Activated T-helper 2 cell treated with anti-CD3 and anti-CD28 coated beads, Interferon-gamma antibody, Interleukin-2, Interleukin-4, amounts not matched to agents 10 μg/mL and 5 μg/mL and 100 μg/mL, durations not matched to agents 14 hours and 24 hours and 36 hours (primary cell): ENCODE measurements around the gene INSM1. TPM values are rescaled to one million over a fixed set of nuclear protein-coding genes. Genes with fewer than 3 reads are reported as not detected.
"Not testable (repeated sequence)": the region's sequence is repeated elsewhere in the genome, so short reads cannot be mapped to it uniquely, and the experiment has no call there.

Experiments
- DNase-seq: peaks from one replicate; pipeline ENCODE4 v3.0.0; 2021; ENCODE audit warnings: low spot score
- H3K27ac Mint-ChIP-seq: one replicate; pipeline ENCODE4 v1.8.0; 2021; ENCODE audit warnings: mixed read lengths
- H3K27me3 Mint-ChIP-seq: one replicate; pipeline ENCODE4 v1.8.0; 2021; ENCODE audit warnings: low read depth, mixed read lengths
- H3K36me3 Mint-ChIP-seq: one replicate; pipeline ENCODE4 v1.8.0; 2021; ENCODE audit warnings: low read depth, mixed read lengths
- H3K4me1 Mint-ChIP-seq: one replicate; pipeline ENCODE4 v1.8.0; 2021; ENCODE audit warnings: low read depth, mixed read lengths
- H3K4me3 Mint-ChIP-seq: one replicate; pipeline ENCODE4 v1.8.0; 2021; ENCODE audit warnings: low read depth, mild to moderate bottlenecking, moderate library complexity, mixed read lengths
- H3K9me3 Mint-ChIP-seq: one replicate; pipeline ENCODE4 v1.8.0; 2021; ENCODE audit warnings: mixed read lengths
- intact Hi-C: fragments of 100-400 bp; cut with micrococcal nuclease; formaldehyde crosslinking; loops from one replicate; pipeline ENCODE4 v1.15.1; 2023
- total RNA-seq: library from RNA; stranded (reverse); gene quantifications from 2 replicates; pipeline ENCODE4 v1.2.3, GENCODE V29; 2022

The INSM1 gene
- total RNA-seq, 1 donor from 2014 or later = 31.5 TPM

DNA sequence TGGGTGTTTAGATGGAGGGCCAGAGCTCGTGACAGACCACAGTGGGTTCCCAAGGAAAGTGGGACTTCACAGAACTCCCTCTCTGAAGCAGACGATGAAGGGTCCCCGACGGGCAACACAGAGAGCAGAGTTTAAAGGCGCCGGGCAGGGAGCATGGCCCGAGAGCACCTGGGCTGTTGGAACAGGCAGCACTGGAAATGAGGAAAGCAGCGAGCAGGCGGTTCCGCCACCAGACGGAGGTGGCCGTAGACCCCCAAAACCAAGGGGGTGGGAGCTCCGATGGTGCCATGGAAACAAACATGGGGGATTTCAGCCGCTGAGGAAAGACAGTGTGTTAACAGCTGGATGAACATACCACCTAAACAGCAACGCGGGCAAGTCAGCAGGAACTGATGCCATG is 27.5 kb upstream of the INSM1 start:
- H3K4me1 Mint-ChIP-seq = no peaks in the 10 kb centered on the region
- H3K36me3 Mint-ChIP-seq = no peaks in the 10 kb centered on the region
- no peak overlapping the region for H3K27ac Mint-ChIP-seq
- DNase-seq = no peak
- intact Hi-C loops = no loop called here
- H3K27me3 Mint-ChIP-seq = no peaks in the 10 kb centered on the region
- no peak overlapping the region for H3K4me3 Mint-ChIP-seq
- no peaks in the 10 kb centered on the region for H3K9me3 Mint-ChIP-seq

DNA sequence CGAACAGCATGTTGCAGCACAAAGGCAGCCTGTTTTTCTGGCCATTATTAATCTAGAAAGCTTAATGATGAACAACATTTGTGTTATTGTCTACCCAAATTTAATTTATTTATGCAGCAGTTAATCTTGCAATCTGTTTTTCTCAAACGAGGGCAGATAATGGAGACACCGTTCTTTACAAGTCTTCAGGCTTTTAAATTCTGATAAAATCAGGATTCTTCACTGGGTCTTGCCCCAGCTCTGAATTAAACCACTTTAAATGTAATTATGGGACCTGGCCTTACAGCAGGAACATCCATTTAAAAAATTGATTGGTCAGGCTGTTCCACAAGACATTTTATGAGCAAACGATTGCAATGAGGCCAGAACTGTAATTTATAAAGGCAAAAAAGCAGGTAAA is 26.5 kb upstream of the INSM1 start:
- no peaks in the 10 kb centered on the region for H3K4me1 Mint-ChIP-seq
- no peaks in the 10 kb centered on the region for H3K27me3 Mint-ChIP-seq
- H3K36me3 Mint-ChIP-seq = no peaks in the 10 kb centered on the region
- intact Hi-C loops = no loop called here
- H3K4me3 Mint-ChIP-seq = no peak overlapping the region
- no peak for DNase-seq
- no peak overlapping the region for H3K27ac Mint-ChIP-seq
- H3K9me3 Mint-ChIP-seq = no peaks in the 10 kb centered on the region

DNA sequence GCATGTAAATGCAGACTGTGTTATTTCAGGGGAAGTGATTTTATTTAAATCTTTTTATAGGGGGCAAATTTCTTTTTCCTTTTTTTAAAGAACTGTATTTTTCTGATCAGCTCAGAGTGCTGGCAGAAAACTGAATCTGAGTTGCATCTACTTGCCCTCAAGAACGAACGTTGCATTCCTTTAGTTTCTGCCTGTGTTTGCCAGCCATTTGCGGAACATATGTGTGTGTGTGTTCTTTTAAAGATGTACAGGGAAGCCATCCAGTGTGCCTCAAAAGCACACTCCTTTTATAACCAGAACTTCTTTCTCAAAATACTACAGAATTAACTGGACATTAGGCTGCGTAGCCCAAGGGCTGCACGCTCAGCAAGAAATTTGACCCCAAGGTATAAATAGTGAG is 25.8 kb upstream of the INSM1 start:
- Mint-ChIP-seq H3K4me3 (no peak overlapping the region), H3K4me1 (no peaks in the 10 kb centered on the region), H3K27ac (no peak overlapping the region), H3K9me3 (no peaks in the 10 kb centered on the region), H3K36me3 (no peaks in the 10 kb centered on the region), H3K27me3 (no peaks in the 10 kb centered on the region)
- intact Hi-C loops = no loop called here
- no peak for DNase-seq

DNA sequence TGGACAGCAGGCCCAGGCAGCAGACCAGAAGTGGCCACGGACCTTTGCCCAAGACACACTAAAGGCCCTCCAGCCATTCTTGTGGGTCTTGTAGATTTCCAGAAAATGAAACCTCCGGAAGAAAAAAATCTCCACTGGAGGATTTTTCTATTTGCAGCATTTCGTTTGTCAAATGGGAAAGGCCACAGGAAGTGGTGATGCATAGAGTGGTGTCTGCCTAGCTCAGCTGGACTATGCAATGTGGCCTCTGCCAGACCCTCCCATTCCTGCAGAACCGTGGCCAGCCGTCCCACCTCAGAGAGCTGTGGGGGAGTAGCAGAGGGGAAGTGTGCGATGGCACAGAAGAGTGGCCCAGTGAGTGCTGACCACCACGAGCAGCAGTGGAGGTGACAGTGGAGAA is 24.0 kb upstream of the INSM1 start:
- DNase-seq = no peak
- Mint-ChIP-seq H3K4me3 (no peak overlapping the region), H3K4me1 (no peaks in the 10 kb centered on the region), H3K9me3 (no peaks in the 10 kb centered on the region), H3K27me3 (no peaks in the 10 kb centered on the region), H3K27ac (no peak overlapping the region), H3K36me3 (no peaks in the 10 kb centered on the region)
- intact Hi-C loops = no loop called here

DNA sequence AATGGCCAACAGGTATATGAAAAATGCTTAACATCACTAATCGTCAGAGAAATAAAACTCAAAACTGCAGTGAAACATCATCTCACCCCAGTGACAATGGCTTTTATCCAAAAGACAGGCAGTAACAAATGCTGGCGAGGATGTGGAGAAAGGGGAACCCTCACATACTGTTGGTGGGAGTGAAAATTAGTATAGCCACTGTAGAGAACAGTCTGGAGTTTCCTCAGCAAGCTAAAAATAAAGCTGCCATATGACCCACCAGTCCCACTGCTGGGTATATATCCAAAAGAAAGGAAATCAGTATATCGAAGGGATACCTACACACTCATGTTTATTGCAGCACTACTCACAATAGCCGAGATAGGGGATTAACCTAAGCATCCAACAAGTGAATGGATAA is 23.4 kb upstream of the INSM1 start:
- H3K9me3 Mint-ChIP-seq = no peaks in the 10 kb centered on the region
- no peaks in the 10 kb centered on the region for H3K4me1 Mint-ChIP-seq
- H3K27ac Mint-ChIP-seq = no peak overlapping the region
- peaks cover 2% of the 10 kb centered on the region for H3K27me3 Mint-ChIP-seq
- DNase-seq = no peak
- intact Hi-C loops = no loop called here
- H3K4me3 Mint-ChIP-seq = no peak overlapping the region
- no peaks in the 10 kb centered on the region for H3K36me3 Mint-ChIP-seq

- no peak for DNase-seq
- Mint-ChIP-seq H3K9me3 (peaks cover 17% of the 10 kb centered on the region), H3K4me3 (no peak overlapping the region), H3K27me3 (peaks cover 2% of the 10 kb centered on the region), H3K36me3 (peaks cover 4% of the 10 kb centered on the region), H3K27ac (peak overlapping the region; percentile 34), H3K4me1 (peaks cover 7% of the 10 kb centered on the region)
- intact Hi-C loops = no loop called here
These were observed 14.3 kb upstream of the INSM1 start for GRCh38 chr20:20353576-20353975.

GRCh38 chr20:20355503-20355902 is 12.4 kb upstream of the INSM1 start:
- intact Hi-C loops, H3K27me3 Mint-ChIP-seq: not testable (repeated sequence)
- H3K4me1 Mint-ChIP-seq = peaks cover 18% of the 10 kb centered on the region

GRCh38 chr20:20358801-20359200 is 9.1 kb upstream of the INSM1 start:
- peaks cover 22% of the 10 kb centered on the region for H3K4me1 Mint-ChIP-seq
- H3K27me3 Mint-ChIP-seq = peaks cover 36% of the 10 kb centered on the region
- intact Hi-C loops = no loop called here
- no peak overlapping the region for H3K4me3 Mint-ChIP-seq
- H3K36me3 Mint-ChIP-seq = peaks cover 4% of the 10 kb centered on the region
- peaks cover 10% of the 10 kb centered on the region for H3K9me3 Mint-ChIP-seq
- no peak overlapping the region for H3K27ac Mint-ChIP-seq
- no peak for DNase-seq

More at GRCh38 chr20:20355503-20355902, 12.4 kb upstream of the INSM1 start:
- not testable (repeated sequence) for DNase-seq, H3K36me3 Mint-ChIP-seq, H3K4me3 Mint-ChIP-seq, H3K27ac Mint-ChIP-seq
- peaks cover 14% of the 10 kb centered on the region for H3K9me3 Mint-ChIP-seq

GRCh38 chr20:20359628-20360027 is 8.3 kb upstream of the INSM1 start:
- H3K27me3 Mint-ChIP-seq = peaks cover 40% of the 10 kb centered on the region
- intact Hi-C loops = loop anchor here (1.0 to 10.0 kb wide), 6 partner anchors 137 to 1343 kb away; partner anchors contain the start of gene NKX2-4
- H3K4me3 Mint-ChIP-seq = no peak overlapping the region
- H3K27ac Mint-ChIP-seq = no peak overlapping the region
- H3K4me1 Mint-ChIP-seq = peaks cover 22% of the 10 kb centered on the region
- no peak for DNase-seq
- H3K36me3 Mint-ChIP-seq = peaks cover under 1% of the 10 kb centered on the region
- H3K9me3 Mint-ChIP-seq = peaks cover 3% of the 10 kb centered on the region

DNA sequence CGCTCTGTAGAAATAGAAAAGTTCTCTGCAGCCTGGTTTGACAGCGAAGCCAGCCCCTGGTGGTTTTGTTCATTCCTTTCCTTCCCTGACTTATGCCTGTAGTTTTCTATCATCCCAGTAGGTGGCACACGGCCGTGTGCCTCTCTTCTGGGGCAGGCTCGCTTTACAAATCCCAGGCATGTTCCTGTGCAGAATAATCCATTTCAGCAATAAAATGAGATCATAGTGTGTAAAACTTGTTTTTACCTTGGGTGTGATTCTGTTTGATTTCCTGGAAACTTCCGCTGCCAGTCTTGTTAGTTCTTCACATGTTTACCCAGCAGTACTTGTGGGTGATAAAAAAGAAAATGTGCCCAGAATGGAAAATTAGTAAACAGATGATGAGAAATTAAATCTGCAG is 7.4 kb upstream of the INSM1 start:
- Mint-ChIP-seq H3K4me1 (peaks cover 22% of the 10 kb centered on the region), H3K9me3 (no peaks in the 10 kb centered on the region), H3K4me3 (no peak overlapping the region), H3K27ac (no peak overlapping the region), H3K36me3 (no peaks in the 10 kb centered on the region), H3K27me3 (peaks cover 47% of the 10 kb centered on the region)
- DNase-seq = no peak
- intact Hi-C loops = loop anchor here (1.0 to 10.0 kb wide), 6 partner anchors 136 to 1342 kb away; partner anchors contain the start of gene NKX2-4

- peaks cover 3% of the 10 kb centered on the region for H3K36me3 Mint-ChIP-seq
- peak overlapping the region; percentile 67 for H3K27ac Mint-ChIP-seq
- peaks cover 57% of the 10 kb centered on the region for H3K27me3 Mint-ChIP-seq
- peak overlapping the region; percentile 5 for H3K4me3 Mint-ChIP-seq
- no peaks in the 10 kb centered on the region for H3K9me3 Mint-ChIP-seq
- intact Hi-C loops = loop anchor here (5.0 to 10.0 kb wide), 4 partner anchors 229 to 1339 kb away; partner anchors contain the start of gene NKX2-4
- peaks cover 29% of the 10 kb centered on the region for H3K4me1 Mint-ChIP-seq
- DNase-seq = no peak
These were observed 5.0 kb upstream of the INSM1 start for GRCh38 chr20:20362774-20363433.

DNA sequence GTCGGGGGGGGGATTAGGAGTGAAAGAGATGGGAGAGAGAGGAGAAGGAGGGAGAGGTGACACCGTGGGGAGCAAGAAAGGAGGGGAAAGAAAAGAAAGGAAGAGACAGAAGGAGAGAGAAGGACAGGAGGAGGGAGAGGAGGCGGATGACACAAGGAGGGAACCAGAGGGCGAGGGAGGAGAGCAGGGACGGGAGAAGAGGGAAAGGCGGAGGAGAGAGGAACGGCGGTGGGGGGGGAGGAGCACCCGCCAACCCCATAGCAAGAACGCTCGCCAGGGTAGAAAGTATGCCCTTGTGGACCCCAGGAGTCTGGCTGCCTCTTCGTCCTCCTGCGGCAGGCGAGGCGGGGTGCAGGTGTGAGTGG is 4.5 kb upstream of the INSM1 start:
- DNase-seq = no peak
- intact Hi-C loops = loop anchor here (5.0 to 10.0 kb wide), 4 partner anchors 229 to 1339 kb away; partner anchors contain the start of gene NKX2-4
- Mint-ChIP-seq H3K36me3 (peaks cover 3% of the 10 kb centered on the region), H3K4me1 (peaks cover 29% of the 10 kb centered on the region), H3K4me3 (peak overlapping the region; percentile 5), H3K9me3 (no peaks in the 10 kb centered on the region), H3K27ac (peak overlapping the region; percentile 43), H3K27me3 (peaks cover 57% of the 10 kb centered on the region)

DNA sequence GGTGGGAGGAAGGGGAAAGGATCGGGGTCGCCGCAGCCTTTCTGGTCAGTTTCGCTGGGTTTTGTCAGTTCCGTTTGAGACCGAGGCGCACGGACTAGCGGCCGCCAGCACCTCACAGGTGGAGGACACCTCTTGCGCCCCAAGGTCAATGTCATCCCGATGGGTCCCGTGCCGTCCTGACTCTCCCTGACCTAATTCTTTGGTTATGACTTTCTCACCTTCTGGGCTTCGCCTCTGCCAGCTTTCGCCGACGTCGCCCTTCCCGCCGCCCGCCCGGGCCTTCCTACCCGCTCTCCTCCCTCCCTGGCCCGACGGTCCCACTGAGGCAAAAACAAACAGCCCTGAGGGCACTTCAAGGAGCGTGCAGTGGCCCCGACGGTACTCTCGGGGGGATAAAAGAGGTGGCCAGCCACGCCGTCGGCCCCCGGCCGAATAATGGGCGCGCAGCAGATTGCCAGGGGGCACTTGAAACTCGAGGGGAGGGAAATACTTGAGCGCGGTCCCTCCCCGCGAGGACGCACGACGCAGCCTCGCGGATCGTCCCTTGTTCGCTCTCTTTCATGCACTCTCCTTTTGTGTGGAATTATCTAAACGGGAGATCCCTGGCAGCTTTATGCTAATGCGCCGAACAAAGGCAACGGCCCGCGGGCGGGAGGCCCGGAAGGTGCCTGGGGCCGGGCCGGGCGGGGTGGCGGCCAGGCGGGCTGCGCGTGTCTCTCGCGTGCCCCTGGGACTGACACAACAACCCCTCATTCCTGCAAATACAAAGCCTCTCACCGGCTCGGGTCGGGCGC is 3.9 kb upstream of the INSM1 start:
- intact Hi-C loops = loop anchor here (5.0 to 10.0 kb wide), 4 partner anchors 228 to 1338 kb away; partner anchors contain the start of gene NKX2-4
- Mint-ChIP-seq H3K36me3 (peaks cover 3% of the 10 kb centered on the region), H3K27ac (no peak overlapping the region), H3K4me3 (no peak overlapping the region), H3K9me3 (no peaks in the 10 kb centered on the region), H3K27me3 (peaks cover 57% of the 10 kb centered on the region), H3K4me1 (peaks cover 25% of the 10 kb centered on the region)
- DNase-seq = no peak
